A549 treated with Hydrocortisone at 1 μM for 4 hours (cell line): ENCODE data around the gene LPCAT4. TPM values are rescaled to one million over a fixed set of nuclear protein-coding genes. Genes with fewer than 3 reads are reported as not detected.

ENCODE experiments used
- total RNA-seq: library from RNA; stranded (reverse); fragments of 200-300 nt; extraction: Qiagen RNA extraction; gene quantifications from 5 replicates; pipeline ENCODE4 v1.2.3, GENCODE V29; 2022

LPCAT4 gene, protein sequence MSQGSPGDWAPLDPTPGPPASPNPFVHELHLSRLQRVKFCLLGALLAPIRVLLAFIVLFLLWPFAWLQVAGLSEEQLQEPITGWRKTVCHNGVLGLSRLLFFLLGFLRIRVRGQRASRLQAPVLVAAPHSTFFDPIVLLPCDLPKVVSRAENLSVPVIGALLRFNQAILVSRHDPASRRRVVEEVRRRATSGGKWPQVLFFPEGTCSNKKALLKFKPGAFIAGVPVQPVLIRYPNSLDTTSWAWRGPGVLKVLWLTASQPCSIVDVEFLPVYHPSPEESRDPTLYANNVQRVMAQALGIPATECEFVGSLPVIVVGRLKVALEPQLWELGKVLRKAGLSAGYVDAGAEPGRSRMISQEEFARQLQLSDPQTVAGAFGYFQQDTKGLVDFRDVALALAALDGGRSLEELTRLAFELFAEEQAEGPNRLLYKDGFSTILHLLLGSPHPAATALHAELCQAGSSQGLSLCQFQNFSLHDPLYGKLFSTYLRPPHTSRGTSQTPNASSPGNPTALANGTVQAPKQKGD
- 50.2 to 65.1 TPM (median 59.4 TPM) in 5 replicates for total RNA-seq

DNA sequence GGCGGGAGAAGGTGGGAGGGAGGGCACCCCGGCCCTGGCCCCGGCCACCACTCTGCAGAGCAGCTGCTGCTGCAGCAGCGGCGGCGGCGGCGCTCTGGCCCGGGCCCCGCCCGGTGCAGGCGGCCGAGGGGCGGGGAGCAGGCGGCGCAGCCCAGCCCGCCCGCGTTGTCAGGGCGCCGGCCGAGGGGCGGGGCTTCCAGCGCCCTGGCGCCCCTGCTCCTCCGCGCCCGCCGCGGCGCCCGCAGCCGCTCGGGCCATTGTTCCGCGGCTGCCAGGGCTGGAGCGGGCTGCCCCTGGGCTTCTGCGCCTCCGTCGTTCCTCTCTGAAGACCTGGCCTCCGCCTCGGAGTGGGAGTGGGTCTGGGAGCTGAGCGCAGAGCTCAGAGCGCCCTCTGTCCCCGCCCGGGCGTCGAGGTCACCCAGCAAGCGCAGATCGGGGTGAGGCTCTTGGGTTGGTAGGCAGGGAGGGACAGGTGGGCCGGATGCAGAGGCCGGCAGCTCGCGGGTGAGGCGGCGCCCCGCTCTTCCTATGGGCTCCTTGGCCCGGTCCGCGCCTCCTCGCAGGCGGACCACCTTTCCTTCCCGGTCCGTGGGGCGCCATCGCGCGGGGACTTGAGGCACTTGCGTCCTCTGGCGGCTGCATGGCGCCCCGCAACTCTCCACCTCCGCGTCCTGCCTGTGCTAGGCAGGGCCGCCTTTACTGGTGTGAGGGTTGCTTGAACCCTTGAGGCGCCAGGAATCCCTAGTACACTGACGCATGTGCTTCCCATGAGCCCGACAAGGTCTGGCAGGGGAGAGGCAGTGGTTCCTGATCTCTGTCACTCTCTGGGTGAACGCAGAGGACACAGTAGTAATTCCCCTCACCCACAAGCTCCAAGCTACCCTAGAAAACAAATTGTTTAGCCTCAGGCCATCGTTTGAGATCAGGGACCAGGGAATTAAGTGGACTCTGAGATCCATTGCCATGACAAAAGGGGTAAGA, at the start of gene LPCAT4:
LPCAT4 (minus strand) TSS at position 96 of the 981 bp plus-strand sequence. CDS start 96 bp downstream, outside the sequence.

DNA sequence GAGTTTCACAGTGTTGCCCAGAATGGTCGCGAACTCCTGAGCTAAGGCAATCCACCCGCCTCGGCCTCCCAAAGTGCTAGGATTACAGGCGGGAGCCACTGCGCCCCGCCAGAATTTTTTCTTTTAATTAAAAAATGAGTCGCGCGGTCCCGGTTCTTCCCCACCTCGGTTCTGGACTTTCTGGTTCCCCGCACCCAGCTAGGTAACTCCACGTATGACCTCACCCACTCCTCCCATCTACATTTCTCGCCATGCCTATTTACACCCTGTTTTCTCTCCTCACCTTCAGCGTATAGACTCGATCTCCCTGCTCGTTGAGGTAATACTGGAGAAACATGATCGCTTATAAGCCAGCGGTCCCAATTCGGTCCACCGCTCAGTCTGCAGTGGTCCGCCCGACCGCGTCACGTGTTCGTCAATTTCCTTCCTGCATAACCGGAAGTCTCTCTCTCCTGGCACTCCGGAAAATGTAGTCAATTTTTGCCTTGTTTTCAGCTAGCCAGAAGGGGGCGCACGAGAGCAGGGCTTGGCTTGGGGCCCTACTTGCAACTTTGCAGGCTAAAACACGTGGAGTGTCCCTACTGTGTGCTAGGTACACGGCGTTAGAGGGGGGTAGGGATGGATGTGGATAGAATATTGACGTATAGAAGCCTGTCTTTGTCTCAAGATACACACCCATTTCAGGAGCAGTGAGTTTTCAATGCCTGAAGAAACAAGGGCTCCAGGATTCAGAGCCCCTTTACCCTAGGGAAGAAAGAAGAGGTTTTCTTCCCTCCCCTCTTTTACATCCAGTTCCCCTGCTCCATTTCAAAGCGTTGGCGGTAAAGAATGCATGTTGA, 24.0 kb downstream of the LPCAT4 start, which contains the start of the genes NOP10 and NUTM1:
NOP10 (minus strand) TSS at position 400 of the 839 bp plus-strand sequence; CDS start at position 337, 63 bp downstream.
NUTM1 (plus strand) TSS at position 579 of the 839 bp plus-strand sequence. CDS start 382 bp downstream, outside the sequence.

DNA sequence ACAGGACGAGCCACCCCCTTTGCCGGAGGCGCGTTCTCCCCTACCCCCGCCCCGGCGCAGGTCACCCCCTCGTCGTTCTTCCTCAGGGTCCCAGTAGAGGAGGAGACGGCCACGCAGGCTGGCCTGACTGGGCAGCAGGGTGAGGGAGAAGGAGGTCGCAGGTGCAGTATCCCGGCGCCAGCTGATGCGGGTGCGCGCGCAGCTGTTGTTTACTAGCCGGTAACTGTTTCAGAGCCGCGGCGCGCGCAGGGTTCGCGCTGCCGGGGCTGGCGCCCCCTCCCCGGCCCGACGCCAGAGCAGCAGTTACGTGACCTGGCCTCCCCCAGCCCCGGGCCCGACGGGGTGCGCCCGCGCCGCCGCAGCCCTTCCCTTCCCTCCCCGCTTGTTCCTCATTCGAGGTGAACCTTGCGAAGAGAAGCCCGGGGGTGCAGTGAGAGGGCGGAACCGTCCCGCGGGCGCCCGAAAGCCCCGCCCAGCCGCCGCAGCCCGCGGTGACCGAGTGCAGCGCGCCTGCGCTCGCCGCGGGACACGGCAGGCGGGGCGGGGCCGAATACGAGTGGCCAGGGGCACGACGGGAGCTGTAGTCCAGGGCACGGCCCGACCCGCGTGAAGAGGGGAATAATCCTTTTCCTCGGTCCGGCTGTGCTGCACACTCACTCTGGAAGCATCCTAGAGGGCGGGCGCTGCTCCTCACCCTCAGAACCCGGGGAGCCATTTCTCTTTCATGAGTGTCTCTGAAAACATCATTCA, 29.3 kb downstream of the LPCAT4 start, which contains the start of gene SLC12A6:
SLC12A6 (minus strand) TSS at position 225 of the 750 bp plus-strand sequence. CDS start 1,101 bp downstream, outside the sequence.

Other genes with a start within 250 kb of the LPCAT4 start
- gene KATNBL1, start 157.1 kb downstream of the LPCAT4 start, total RNA-seq: 27.1 to 33.8 TPM (median 31.7 TPM) in 5 replicates
- 195 to 211 TPM (median 200 TPM) in 5 replicates for gene EMC4, start 142.2 kb downstream of the LPCAT4 start, total RNA-seq
- 3.6 to 7.0 TPM (median 5.8 TPM) in 5 replicates for gene SLC12A6, start 29.4 kb downstream of the LPCAT4 start, total RNA-seq
- 454 to 578 TPM (median 540 TPM) in 5 replicates for gene NOP10, start 24.1 kb downstream of the LPCAT4 start, total RNA-seq
- gene NUTM1, start 23.9 kb downstream of the LPCAT4 start, total RNA-seq: not detected in 5 replicates
- 5.3 to 8.8 TPM (median 7.7 TPM) in 5 replicates for gene GOLGA8A, start 70.6 kb upstream of the LPCAT4 start, total RNA-seq
- gene GOLGA8B, start 216.5 kb upstream of the LPCAT4 start, total RNA-seq: 14.1 to 19.7 TPM (median 17.7 TPM) in 5 replicates